ENCODE measurements around the gene SEC31A.
"Not testable (repeated sequence)": the region's sequence is repeated elsewhere in the genome, so short reads cannot be mapped to it uniquely, and the experiment has no call there.

The SEC31A gene

DNA sequence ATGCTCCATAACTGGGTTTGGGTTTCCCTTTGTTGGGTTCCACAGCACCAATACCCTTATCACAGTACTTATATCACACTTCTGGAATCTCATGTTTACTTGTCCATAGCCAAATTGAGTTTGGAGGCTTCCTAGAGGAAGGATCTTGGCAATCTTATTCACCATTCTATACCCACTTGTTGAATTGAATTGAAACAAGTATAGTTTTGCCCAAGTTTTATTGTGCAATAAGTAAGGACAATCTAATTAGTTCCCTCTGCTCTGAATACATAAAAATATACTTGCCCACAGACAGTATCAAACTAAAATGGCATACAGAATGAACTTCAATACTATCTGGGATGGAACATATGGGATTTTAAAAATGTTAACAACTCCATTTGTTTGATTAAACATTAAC is 40.3 kb downstream of the SEC31A start:
- Histone ChIP-seq H3K27ac (no peak overlapping the region), H3K4me3 (no peak overlapping the region)

DNA sequence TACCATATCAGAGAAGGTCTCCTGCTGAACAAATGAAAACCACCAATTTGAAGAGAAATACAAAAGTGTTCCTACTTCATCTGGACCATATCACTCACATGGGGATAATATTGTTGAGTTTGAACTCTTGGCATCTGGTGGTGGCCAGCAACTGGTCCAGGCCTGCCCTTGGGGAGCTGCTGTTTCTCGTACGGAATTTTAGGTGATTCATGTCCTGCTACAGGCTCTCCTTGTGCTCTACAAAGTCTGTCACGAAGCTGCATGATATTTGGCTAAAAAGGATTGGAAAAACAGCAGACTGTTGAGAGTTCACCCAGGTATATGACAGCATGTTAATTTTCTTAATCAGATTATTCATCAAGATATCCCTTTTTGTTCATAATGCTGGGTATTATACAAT is 42.2 kb downstream of the SEC31A start:
- Histone ChIP-seq H3K27ac (no peak overlapping the region), H3K4me3 (no peak overlapping the region)

DNA sequence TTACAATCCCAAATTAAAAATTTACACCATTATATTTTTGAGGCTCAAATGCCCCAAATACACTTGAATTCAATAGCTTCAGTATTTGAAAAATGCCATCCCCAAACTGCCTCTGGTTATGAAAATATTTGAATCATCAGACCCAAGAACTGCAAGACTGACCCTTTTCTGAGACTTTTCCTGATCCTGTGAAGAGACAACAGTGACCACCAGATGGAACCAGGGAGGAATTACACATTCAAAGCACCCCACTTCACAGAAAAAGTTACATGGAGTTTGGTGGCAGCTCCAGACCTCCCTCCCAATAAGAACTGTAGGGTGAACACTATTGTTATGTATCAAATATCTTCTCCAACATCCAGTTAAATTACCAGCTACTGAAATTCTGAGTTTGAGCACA is 48.4 kb downstream of the SEC31A start:
- no peak overlapping the region for H3K27ac ChIP-seq
- no peak overlapping the region for H3K4me3 ChIP-seq

DNA sequence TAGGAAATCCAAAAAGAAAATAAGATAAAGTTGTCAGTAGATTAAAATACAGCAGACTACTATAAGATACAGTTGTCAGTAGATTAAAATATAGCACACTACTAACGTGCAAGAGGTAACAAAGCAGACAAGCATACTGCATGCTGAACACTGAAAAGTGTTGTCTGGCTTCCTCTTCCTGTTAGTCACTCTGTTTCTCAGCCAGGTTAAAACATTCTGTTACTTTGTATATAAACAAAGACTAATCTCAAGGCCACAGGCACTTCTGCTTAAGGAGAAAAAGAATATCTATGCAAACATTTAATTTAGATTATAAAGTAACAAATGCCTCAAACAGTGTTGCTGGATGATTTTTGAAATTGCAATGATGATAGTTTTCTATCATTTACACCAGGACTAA is 51.3 kb downstream of the SEC31A start:
- no peak overlapping the region for H3K4me3 ChIP-seq
- no peak overlapping the region for H3K27ac ChIP-seq

DNA sequence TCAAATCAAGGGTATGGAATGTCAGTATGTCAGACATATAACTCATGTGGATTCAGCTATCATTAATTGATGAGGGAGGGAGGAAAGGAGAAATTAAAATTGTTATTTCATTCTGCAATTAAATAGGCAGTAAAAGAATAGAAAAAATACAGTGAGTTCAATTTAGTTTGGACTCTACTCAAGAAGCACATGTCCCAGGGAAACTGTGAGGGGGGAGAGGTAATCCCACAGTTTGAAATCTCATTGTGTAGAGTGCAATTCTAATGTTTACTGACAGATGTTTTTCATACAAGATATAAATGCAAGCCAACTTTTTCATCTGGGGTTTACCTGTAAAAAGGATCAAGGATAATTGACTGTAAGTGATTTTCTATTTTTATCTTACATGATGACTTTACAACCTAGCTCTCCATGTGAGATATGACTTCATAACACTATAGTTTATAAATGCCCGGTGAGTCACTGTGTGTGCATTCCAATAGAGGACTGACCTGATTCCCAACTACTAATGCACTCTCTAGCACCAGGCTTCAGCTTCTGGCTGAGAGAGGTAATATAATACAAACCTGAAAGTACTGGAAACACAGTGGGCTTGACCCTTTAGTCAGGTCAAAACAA is 57.1 kb downstream of the SEC31A start:
- Histone ChIP-seq H3K4me3 (no peak overlapping the region), H3K27ac (no peak overlapping the region)

DNA sequence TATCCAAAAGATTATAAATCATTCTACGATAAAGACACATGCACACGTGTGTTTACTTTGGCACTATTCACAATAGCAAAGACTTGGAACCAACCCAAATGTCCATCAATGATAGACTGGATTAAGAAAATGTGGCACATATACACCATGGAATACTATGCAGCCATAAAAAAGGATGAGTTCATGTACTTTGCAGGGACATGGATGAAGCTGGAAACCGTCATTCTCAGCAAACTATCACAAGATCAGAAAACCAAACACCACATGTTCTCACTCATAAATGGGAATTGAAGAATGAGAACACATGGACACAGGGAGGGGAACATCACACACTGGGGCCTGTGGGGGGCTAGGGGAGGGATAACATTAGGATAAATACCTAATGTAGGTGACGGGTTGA is 57.9 kb downstream of the SEC31A start:
- H3K4me3 ChIP-seq, H3K27ac ChIP-seq: not testable (repeated sequence)

DNA sequence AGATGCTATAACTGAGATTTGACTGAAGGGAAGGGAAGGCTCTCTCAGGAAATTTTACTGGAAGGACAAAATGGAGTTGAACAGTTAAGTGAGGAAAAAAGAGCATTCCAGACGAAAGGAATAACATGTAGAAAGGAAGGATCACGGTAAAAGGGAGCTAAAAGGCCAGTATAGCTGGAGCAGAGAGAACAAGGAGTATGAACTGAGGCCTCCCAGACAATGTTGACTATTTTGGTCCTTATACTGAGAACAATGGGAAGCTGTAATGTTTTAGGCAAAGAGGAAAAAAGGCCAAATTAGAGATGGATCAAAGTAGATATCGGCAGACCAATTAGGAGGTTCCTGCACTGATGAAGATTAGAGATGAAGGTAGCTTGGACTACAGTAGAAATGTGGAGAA is 65.5 kb downstream of the SEC31A start:
- Histone ChIP-seq H3K27ac (no peak overlapping the region), H3K4me3 (no peak overlapping the region)

DNA sequence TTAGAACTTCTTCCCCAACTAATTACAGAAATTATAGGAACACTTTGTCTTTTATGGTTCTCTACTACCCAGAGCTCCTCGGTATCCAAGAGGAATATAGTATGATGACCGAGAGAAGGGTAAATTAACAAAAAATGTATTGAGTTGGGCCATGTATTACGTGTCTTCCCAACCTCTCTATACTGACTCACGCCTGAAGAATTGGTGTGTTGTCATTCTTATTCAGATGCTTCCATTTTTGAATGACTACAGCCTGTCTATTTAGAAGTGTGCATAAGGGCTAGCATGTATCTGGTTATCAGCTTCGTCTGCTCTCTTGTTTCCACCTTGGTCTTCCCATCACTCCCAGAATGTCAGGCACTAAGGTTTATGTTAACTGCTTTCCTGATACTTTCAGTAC is 67.9 kb downstream of the SEC31A start:
- Histone ChIP-seq H3K27ac (no peak overlapping the region), H3K4me3 (no peak overlapping the region)

DNA sequence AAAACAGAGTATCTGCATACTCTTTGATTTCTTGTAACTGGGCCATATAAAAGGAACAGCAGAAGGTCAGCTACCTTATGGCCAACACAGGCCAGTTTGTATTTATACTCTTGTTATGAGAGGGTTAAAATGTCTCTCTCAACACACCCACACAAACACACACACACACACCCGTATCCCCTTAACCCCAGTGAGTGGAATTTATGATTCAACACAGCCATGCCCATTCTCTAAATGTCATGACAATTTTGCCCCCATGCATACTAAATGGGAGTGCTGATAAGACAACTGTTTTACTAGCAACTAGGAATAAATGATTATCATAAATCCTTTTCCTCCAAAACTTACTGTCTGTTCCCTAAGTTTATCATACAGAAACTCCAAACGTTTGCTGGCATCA is 70.3 kb downstream of the SEC31A start:
- no peak overlapping the region for H3K4me3 ChIP-seq

DNA sequence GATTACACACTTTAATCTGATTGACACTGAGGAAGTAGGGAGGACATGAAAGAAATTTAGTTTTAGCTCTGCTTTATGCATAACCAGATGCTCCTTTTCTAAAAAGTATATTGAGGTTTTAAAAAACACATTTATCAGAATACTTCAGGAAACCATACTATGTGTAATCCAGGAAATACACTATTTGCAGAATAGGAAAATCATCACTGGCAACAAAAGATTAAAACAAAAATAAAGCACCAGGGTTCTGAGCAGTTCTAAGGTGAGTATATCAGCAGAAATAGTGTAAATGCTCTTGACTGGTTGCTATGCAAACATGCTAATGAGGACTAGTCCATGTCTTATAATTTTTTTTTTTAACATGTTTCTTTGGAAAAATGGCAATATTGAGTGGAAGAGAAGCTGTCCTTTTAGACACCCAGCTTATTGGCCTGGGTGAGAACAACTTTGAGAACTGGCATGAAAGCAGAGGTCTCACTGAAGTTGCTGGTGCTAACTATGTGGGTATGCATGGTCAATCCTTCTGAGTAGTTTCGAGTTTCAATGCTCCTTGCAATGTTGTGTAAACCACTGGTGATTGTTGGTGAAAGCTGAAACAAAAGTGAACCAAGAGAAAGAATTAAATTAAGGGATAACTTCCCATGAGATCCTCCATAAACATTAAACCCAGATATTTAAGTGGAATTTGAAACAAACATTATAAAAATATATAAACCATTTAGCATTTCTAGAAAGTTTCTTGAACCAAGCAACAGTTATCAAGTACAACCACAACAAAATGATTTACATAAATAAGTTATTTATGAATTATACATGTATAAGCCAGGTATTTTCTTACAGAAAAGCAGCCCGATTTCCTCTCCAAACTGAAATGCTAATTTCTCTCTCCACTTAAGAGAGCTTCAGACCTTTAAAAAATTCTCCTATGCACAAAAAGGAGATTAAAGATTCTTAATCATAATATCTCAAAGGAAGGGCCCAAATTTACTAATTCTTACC is 72.0 kb downstream of the SEC31A start:
- Histone ChIP-seq H3K4me3 (no peak overlapping the region), H3K27ac (no peak overlapping the region)

More for the DNA sequence above, 70.3 kb downstream of the SEC31A start:
- no peak overlapping the region for H3K27ac ChIP-seq

DNA sequence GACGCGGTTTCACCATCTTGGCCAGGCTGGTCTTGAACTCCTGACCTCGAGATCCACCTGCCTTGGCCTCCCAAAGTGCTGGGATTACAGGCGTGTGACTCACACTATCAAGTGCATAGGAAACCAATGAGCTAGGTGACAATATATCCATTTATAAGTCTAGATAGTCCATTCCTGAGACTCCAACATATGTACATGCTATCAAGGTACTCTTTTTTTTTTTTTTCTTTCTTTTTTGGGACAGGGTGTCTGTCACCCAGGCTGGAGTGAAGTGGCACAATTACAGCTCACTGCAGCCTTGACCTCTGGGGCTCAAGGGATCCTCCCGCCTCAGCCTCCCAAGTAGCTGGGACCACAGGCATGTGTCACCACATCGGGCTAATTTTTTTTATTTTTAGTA is 74.1 kb downstream of the SEC31A start:
- H3K4me3 ChIP-seq, H3K27ac ChIP-seq: not testable (repeated sequence)

DNA sequence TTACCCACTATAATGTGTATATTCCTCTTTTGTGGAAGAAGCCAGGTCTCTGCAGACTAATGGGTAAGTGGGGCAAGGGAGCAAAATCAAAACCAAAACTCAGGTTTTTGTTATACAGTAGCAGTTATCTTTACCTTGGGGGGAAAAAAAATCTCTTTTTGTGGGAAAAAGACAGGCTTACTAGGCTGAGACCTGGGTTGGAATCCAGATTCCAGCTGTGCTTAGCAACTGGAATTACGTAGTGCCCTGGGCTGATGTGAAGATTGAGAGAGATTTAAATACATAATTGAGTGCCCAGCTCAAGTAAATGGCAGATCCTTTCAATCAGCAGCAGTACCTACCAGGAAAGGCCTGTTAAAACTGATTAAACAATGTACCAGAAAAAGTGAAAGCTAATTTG is 76.9 kb downstream of the SEC31A start:
- Histone ChIP-seq H3K4me3 (no peak overlapping the region), H3K27ac (no peak overlapping the region)

DNA sequence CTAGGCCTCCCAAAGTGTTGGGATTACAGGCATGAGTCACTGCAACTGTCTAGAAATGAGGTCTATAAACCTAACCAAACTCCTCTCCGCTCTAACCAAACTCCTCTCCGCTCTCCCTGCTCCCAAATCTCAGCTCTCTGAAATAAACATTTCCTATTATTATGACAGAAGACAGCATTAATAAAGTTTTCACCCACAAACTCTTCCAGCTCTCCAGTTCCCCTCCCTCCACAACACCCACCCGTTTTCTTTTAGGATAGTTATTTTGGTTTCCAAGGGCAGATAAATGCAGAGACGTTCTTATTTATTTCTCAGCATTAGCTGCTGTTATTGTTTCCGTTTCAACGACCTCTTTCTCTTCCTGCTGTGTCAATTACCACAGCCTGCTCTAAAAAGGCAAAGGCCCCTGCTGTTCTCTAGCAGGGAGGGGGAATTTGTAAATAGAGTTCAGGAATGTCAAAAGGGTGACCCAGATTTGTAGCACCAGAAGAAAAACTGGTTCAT is 79.1 kb downstream of the SEC31A start:
- Histone ChIP-seq H3K27ac (no peak overlapping the region), H3K4me3 (no peak overlapping the region)

DNA sequence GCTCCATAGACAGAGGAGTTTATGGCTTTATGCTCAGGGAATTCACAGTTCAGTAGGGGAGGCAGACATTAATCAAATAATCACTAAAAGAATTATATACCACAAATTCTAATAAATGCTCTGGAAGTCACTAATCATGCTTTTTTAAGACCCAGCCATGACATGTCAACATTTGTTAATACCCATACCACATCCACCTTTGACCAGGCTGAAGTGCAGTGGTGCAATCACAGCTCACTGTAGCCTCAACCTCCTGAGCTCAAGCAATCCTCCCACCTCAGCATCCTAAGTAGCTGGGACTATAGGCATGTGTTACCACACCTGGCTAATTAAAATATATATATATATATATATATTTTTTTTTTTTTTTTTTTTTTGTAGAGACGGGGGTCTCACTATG is 79.6 kb downstream of the SEC31A start:
- Histone ChIP-seq H3K4me3 (no peak overlapping the region), H3K27ac (no peak overlapping the region)

DNA sequence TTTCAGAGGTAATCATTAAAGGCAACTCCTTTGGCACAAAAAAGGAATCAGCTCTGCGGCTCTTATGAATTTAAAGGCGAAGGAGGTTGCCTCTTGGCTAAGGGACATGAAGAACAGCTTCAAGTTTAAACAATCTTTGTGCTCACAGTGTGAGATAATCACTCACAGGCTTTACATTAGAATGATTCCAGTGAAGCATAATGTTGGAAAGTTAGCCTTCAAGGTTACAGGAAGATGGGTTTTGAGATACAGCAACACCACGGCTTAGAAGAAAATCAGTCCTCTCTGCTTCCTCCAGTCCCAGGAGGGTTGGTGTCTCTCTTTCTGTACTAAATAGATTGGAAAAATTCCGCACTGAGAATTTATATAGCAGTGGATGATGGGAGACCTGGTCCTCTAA is 80.8 kb downstream of the SEC31A start:
- Histone ChIP-seq H3K4me3 (no peak overlapping the region), H3K27ac (peak overlapping the region in 1 of 21 experiments; percentile 0)

DNA sequence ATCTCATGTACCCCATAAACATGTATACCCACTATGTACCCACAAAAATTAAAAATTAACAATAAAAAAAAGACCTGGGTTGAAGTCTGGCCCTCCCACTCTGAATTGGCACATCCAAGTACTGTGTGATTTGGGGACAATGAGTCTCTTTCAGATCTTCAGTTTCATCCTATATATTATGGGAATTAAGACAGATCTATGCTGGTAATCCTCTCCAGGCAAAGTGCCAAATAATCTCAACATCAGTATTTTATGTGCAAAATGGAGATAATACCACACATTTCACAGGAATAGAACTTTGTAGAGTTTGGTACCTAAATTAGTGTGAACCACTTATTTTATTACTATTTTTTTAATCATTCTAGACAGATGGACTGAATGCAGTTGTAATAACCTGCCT is 81.3 kb downstream of the SEC31A start:
- Histone ChIP-seq H3K27ac (no peak overlapping the region), H3K4me3 (no peak overlapping the region)

DNA sequence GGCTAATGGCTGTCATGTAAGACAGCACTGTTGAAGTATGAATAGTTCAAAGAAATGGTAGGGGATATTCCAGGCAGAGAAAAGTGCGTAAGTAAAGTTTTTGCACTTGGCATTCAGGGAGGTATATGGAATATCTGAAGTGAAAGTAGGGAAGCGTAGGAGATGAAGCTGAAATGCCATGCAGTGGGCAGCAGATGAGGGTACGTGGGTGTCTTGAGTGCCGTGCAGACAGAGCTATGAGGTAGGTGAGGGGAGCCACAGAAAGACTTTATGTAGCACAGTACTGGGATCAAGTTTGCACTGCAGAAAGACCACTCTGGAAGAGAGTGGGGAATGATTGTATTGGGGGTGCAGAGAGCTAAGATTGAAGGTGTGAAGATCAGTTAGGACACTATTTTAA is 87.2 kb downstream of the SEC31A start:
- H3K27ac ChIP-seq: no peak overlapping the region
- H3K4me3 ChIP-seq: no peak overlapping the region

DNA sequence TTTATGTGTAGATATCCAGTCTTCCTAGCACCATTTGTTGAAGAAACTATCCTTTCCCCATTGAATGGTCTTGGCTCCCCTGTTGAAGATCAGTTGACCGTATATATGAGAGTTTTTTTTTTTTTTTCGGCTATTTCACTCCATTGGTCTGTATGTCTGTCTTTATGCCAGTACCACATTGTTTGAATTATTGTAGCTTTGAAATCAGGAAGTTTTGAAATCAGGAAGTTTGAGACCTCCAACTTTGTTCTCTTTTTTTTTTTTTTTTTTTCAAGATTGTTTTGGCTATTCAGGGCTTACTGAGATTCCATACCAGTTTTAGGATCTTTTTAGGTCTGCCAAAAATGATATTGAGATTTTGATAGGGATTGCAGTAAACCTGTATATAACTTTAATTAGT is 88.0 kb downstream of the SEC31A start:
- Histone ChIP-seq H3K4me3 (no peak overlapping the region), H3K27ac (no peak overlapping the region)

DNA sequence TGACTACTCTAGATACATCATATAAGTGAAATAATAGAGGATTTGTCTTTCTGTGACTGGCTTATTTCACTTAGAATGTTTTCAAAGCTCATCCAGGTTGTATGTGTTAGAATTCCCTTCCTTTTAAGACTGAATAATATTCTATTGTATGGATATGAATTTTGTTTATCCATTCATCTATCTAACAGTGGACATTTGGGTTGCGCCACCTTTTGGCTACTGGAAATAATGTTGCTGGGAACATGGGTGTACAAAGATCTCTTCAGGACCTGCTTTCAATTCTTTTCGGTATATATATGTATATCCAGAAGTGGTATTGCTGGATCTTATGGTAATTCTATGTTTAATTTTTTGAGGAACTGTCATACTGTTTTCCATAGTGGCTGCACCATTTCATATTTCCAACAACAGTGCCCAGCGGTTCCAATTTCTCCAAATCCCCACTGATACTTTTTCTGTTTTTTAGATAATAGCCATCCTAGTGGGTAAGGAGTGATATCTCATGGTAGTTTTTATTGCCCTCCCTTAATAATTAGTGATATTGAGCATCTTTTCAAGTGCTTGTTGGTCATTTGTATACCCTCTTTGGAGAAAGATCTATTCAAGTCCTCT is 88.9 kb downstream of the SEC31A start:
- Histone ChIP-seq H3K27ac (no peak overlapping the region), H3K4me3 (no peak overlapping the region)

DNA sequence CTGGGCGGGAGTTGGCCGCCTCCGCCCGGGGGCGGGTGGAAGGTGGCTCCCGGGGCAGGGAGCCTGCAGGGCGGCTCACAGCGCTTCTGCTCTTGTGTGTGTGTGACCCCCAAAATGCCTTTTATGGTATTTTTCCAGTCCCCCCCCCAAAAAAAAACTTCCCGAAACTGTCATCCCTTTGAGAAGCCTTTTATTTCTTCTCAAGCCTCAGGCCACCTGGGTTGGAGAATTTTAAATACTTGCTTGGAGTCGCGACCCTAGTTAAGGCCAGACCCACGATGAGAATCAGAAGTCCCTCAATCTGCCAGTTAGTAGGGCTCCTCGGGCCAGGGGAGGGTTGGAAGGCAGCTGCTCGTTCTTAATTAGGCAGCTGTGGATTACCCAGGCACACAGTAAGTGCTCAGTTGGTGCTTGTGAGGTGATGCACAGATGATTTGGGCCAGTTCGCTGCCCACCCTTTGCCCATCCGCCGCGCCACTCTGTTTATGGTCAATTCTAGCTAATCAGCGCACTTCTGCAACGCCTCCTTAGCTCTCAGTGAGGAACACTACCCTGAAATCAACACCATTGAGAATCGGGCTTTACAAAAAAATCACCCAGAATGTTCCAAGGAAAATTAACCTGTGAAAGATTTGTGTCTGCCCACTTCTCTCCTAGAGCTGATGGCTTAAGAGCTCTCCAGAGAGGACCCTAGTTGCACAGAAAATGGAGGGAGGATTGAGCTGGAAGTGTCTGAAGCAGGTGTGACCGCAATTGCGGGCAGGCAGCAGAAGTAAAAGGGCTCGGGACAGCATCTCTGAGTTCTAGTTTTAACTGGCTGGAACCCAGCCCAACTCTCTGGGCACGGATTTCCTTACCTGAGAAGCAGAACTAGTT is 91.7 kb downstream of the SEC31A start:
- peak overlapping the region; percentile 53 to 76 (median 73) for H3K4me3 ChIP-seq
- H3K27ac ChIP-seq: peak overlapping the region in 13 of 21 experiments; percentile 2 to 70 (median 52)

All from skin epidermis (tissue), 12 donors.